ENCODE measurements around the gene AMBRA1. TPM values are rescaled to one million over a fixed set of nuclear protein-coding genes. Genes with fewer than 3 reads are reported as not detected.
A peak's percentile ranks its signal among the peaks of the same experiment; 100 is the strongest.

Gene AMBRA1
- total RNA-seq, 6 experiments from 2014 or later: 23.2 to 25.9 (median 24.4) TPM

DNA sequence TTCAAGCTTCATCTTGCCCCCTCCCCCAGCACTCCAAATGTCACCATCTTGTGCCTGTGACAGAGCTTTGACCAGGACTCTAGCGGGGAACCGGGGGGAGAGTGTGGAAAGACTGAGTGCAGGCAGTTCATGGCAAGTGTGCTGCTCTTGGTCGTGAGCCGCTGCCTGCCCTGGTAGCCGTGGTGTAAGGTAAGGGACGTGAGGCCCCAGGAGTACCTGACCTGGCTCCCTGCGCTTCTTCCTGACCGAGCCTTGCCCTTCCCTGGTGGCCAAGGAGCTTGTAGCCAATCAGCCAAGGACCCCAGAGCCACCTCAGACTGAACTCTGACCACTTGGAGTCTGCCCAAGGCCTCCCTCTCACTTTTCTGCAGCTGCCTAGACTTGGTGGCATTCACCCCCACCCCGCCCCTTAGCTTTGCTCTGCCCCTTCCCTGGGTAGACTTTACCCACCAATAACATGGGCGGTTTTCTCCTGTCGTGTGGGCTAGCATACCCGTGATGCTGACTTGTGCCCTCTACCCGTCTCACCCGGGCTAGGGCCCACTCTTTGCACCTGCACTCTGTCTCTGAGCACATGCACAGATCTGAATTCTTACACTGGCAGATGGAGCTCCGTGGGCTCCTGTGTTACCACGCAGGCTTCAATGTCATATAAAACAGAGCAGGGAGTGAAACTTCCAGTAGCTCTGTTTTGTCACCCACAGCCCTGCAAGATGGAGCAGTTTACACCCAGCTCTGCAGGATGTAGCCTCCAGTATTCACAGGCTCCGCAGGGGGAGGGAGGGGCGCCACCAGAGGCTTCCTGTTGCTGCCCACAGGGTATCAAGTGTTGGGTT lies 245.0 kb downstream of the AMBRA1 start:
- Mint-ChIP-seq H3K27me3 (ENCODE audit: insufficient read depth) (peaks cover 5% of the 10 kb centered on the region), H3K4me3 (peak overlapping the region; percentile 86), H3K36me3 (ENCODE audit: low read depth) (no peaks in the 10 kb centered on the region; the same call in 1 of the 2 replicates), H3K27ac (peak overlapping the region; percentile 42; the same call in 1 of the 2 replicates), H3K9me3 (no peaks in the 10 kb centered on the region), H3K4me1 (ENCODE audit: low read depth) (peaks cover 22% of the 10 kb centered on the region)
- TF ChIP-seq, protein P1, sequence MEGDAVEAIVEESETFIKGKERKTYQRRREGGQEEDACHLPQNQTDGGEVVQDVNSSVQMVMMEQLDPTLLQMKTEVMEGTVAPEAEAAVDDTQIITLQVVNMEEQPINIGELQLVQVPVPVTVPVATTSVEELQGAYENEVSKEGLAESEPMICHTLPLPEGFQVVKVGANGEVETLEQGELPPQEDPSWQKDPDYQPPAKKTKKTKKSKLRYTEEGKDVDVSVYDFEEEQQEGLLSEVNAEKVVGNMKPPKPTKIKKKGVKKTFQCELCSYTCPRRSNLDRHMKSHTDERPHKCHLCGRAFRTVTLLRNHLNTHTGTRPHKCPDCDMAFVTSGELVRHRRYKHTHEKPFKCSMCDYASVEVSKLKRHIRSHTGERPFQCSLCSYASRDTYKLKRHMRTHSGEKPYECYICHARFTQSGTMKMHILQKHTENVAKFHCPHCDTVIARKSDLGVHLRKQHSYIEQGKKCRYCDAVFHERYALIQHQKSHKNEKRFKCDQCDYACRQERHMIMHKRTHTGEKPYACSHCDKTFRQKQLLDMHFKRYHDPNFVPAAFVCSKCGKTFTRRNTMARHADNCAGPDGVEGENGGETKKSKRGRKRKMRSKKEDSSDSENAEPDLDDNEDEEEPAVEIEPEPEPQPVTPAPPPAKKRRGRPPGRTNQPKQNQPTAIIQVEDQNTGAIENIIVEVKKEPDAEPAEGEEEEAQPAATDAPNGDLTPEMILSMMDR (IDR thresholded peaks at IDR 0.05): no peak
- no peak for DNase-seq

DNA sequence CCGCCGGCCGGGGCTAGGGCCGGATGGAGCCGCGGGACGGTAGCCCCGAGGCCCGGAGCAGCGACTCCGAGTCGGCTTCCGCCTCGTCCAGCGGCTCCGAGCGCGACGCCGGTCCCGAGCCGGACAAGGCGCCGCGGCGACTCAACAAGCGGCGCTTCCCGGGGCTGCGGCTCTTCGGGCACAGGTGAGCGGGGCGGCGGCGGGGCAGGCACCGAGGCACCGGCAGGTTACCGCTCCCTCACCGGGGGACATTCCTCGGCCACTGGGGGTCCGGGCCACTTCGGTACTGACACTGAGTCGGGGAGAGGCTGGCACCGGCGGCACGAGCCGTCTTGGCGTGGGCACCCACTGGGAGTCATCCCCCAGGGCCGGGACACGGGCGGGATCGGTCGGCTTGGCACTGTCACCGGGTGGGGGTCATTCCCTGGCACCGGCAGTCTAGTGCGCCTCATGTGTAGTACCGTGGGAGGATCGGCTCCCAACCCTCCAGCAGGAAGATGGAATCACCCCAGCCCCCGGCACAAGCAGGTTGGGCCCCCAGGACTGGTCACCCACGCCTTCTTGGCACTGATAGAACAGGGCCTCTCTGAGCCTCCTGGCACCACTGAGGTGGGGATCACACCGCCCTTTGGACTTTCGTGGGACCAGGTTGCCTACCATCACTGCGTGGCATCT lies 246.0 kb downstream of the AMBRA1 start:
- peaks cover 11% of the 10 kb centered on the region for H3K27me3 Mint-ChIP-seq (ENCODE audit: insufficient read depth)
- TF ChIP-seq, protein P1 (IDR thresholded peaks at IDR 0.05): no peak
- DNase-seq: no peak
- peaks cover 22% of the 10 kb centered on the region for H3K4me1 Mint-ChIP-seq (ENCODE audit: low read depth)
- H3K4me3 Mint-ChIP-seq: peak overlapping the region; percentile 86
- no peaks in the 10 kb centered on the region; the same call in 1 of the 2 replicates for H3K36me3 Mint-ChIP-seq (ENCODE audit: low read depth)
- H3K27ac Mint-ChIP-seq: peak overlapping the region; percentile 42; the same call in 1 of the 2 replicates
- H3K9me3 Mint-ChIP-seq: no peaks in the 10 kb centered on the region

DNA sequence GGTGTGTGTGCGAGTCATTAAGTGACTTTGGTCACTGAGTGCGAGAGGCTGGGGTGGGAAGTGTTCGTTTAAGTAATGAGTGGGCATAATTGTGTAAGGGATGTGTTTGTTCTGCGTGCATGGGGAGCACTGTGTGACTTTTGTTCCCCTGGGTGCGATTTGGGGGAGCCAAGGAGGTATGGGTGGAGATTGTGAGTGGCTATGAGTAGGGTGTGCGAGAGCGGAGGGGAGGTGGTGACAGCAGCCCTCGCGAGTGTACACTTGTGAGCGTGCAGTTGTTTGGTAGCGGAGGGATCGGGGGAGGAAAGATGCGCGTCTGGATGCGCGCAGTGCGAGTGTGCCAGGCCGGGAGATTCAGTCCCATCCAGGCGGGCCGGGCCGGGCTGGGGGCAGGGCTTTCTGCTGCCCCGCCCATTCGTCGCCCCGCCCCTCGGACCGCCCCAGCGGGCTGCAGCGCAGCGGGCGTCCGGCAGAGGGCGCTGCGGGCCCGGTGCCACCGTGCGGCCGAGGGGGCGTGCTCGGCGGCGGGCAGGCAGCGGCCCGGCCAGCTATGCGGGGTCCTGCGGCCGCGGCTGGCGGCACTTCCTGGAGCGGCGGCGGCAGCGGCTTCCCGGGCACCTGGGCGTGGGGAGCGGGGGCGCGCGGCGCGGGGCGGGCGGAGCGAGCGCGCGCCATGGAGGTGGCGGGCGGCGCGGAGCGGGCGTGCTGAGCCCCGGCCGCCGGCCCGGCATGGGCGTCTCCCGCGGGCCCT lies 246.8 kb downstream of the AMBRA1 start, which contains the start of gene DGKZ:
DGKZ (plus strand) TSS at position 578 of the 751 bp plus-strand sequence. CDS start 197 bp downstream, outside the sequence.
- H3K36me3 Mint-ChIP-seq (ENCODE audit: low read depth): no peaks in the 10 kb centered on the region; the same call in 1 of the 2 replicates
- peak within 1 kb of the TSS; percentile 42; the same call in 1 of the 2 replicates for H3K27ac Mint-ChIP-seq
- H3K27me3 Mint-ChIP-seq (ENCODE audit: insufficient read depth): peaks cover 11% of the 10 kb centered on the region
- no peaks in the 10 kb centered on the region for H3K9me3 Mint-ChIP-seq
- peaks cover 26% of the 10 kb centered on the region for H3K4me1 Mint-ChIP-seq (ENCODE audit: low read depth)
- H3K4me3 Mint-ChIP-seq: peak within 1 kb of the TSS; percentile 86
- TF ChIP-seq, protein P1 (IDR thresholded peaks at IDR 0.05): peak; percentile 81
- peak; percentile 66 for DNase-seq

Small RNA genes within 50 kb of the gene (microRNA-seq; reads per million reads assigned to microRNA genes)
- gene MIR3160-1: not detected
- not detected for gene MIR3160-2
- not detected for gene MIR4688

Other genes with a start within 250 kb of the AMBRA1 start
- gene DGKZ, start 246.6 kb downstream of the AMBRA1 start, total RNA-seq (2021; fragmentation: NEBNext Ultra II Directional; extraction: Animal tissue kit (Norgen Biotek cat#: 25700)): 10 to 100 TPM; 40.4 to 49.8 (median 46.2) TPM
- gene MDK, start 212.4 kb downstream of the AMBRA1 start, total RNA-seq (2021; fragmentation: NEBNext Ultra II Directional; extraction: Animal tissue kit (Norgen Biotek cat#: 25700)): 10 to 100 TPM in 5 of 6 experiments, 1 to 10 TPM in 1; 9.7 to 22.9 (median 18.9) TPM
- gene CHRM4, start 202.2 kb downstream of the AMBRA1 start, total RNA-seq (2021; fragmentation: NEBNext Ultra II Directional; extraction: Animal tissue kit (Norgen Biotek cat#: 25700)): not detected
- 1 to 10 TPM; 3.8 to 5.2 (median 4.7) TPM for gene HARBI1, start 23.2 kb upstream of the AMBRA1 start, total RNA-seq (2021; fragmentation: NEBNext Ultra II Directional; extraction: Animal tissue kit (Norgen Biotek cat#: 25700))
- gene ATG13, start 23.5 kb upstream of the AMBRA1 start, total RNA-seq (2021; fragmentation: NEBNext Ultra II Directional; extraction: Animal tissue kit (Norgen Biotek cat#: 25700)): 10 to 100 TPM; 64.2 to 94.0 (median 85.3) TPM
- 100 to 1,000 TPM; 107 to 134 (median 110) TPM for gene ARHGAP1, start 106.6 kb upstream of the AMBRA1 start, total RNA-seq (2021; fragmentation: NEBNext Ultra II Directional; extraction: Animal tissue kit (Norgen Biotek cat#: 25700))
- gene ZNF408, start 107.0 kb upstream of the AMBRA1 start, total RNA-seq (2021; fragmentation: NEBNext Ultra II Directional; extraction: Animal tissue kit (Norgen Biotek cat#: 25700)): 10 to 100 TPM in 1 of 6 experiments, 1 to 10 TPM in 5; 7.6 to 12.3 (median 9.0) TPM
- gene F2, start 125.2 kb upstream of the AMBRA1 start, total RNA-seq (2021; fragmentation: NEBNext Ultra II Directional; extraction: Animal tissue kit (Norgen Biotek cat#: 25700)): not detected

Data from HFFc6 (cell line).